ENCODE results near the gene CDH23.

GRCh38 chr10:71725249-71725648 lies 328.5 kb downstream of the CDH23 start:
- TF ChIP-seq, protein P1, sequence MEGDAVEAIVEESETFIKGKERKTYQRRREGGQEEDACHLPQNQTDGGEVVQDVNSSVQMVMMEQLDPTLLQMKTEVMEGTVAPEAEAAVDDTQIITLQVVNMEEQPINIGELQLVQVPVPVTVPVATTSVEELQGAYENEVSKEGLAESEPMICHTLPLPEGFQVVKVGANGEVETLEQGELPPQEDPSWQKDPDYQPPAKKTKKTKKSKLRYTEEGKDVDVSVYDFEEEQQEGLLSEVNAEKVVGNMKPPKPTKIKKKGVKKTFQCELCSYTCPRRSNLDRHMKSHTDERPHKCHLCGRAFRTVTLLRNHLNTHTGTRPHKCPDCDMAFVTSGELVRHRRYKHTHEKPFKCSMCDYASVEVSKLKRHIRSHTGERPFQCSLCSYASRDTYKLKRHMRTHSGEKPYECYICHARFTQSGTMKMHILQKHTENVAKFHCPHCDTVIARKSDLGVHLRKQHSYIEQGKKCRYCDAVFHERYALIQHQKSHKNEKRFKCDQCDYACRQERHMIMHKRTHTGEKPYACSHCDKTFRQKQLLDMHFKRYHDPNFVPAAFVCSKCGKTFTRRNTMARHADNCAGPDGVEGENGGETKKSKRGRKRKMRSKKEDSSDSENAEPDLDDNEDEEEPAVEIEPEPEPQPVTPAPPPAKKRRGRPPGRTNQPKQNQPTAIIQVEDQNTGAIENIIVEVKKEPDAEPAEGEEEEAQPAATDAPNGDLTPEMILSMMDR (IDR thresholded peaks at IDR 0.05; ENCODE audit: low read depth, low read length, poor library complexity, severe bottlenecking) = no peak
- TF ChIP-seq EZH2phosphoT487 (IDR thresholded peaks at IDR 0.05; ENCODE audit: borderline replicate concordance, low read length) = no peak
